Measurements from ENCODE around the gene SLC39A7.

GRCh38 chr6:33200219-33201146, at the start of gene SLC39A7, which contains the start of gene RXRB:
- TF ChIP-seq BACH2 (CRISPR knock-in tag; IDR thresholded peaks at IDR 0.05; ENCODE audit: borderline replicate concordance) (no peak), ZC3H10 (CRISPR knock-in tag; IDR thresholded peaks at IDR 0.05) (no peak), ZFP30 (CRISPR knock-in tag; IDR thresholded peaks at IDR 0.05) (no peak), PATZ1 (CRISPR knock-in tag; IDR thresholded peaks at IDR 0.05; ENCODE audit: borderline replicate concordance) (0 out of 2 replicates have a peak, but pooled peaks have one; percentile 21), ZNF70 (CRISPR knock-in tag; IDR thresholded peaks at IDR 0.05) (no peak), PPARA (CRISPR knock-in tag; IDR thresholded peaks at IDR 0.05; ENCODE audit: borderline replicate concordance) (no peak), RARB (CRISPR knock-in tag; IDR thresholded peaks at IDR 0.05) (no peak), CSDC2 (CRISPR knock-in tag; IDR thresholded peaks at IDR 0.05) (0 out of 2 replicates have a peak, but pooled peaks have one; percentile 30), ESRRG (CRISPR knock-in tag; IDR thresholded peaks at IDR 0.05) (no peak), ARNTL (CRISPR knock-in tag; IDR thresholded peaks at IDR 0.05; ENCODE audit: borderline replicate concordance, low read depth) (no peak)
- TF ChIP-seq, protein P1, sequence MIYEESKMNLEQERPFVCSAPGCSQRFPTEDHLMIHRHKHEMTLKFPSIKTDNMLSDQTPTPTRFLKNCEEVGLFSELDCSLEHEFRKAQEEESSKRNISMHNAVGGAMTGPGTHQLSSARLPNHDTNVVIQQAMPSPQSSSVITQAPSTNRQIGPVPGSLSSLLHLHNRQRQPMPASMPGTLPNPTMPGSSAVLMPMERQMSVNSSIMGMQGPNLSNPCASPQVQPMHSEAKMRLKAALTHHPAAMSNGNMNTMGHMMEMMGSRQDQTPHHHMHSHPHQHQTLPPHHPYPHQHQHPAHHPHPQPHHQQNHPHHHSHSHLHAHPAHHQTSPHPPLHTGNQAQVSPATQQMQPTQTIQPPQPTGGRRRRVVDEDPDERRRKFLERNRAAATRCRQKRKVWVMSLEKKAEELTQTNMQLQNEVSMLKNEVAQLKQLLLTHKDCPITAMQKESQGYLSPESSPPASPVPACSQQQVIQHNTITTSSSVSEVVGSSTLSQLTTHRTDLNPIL (CRISPR knock-in tag; IDR thresholded peaks at IDR 0.05; ENCODE audit: low read depth): no peak
- TF ChIP-seq, protein P2, sequence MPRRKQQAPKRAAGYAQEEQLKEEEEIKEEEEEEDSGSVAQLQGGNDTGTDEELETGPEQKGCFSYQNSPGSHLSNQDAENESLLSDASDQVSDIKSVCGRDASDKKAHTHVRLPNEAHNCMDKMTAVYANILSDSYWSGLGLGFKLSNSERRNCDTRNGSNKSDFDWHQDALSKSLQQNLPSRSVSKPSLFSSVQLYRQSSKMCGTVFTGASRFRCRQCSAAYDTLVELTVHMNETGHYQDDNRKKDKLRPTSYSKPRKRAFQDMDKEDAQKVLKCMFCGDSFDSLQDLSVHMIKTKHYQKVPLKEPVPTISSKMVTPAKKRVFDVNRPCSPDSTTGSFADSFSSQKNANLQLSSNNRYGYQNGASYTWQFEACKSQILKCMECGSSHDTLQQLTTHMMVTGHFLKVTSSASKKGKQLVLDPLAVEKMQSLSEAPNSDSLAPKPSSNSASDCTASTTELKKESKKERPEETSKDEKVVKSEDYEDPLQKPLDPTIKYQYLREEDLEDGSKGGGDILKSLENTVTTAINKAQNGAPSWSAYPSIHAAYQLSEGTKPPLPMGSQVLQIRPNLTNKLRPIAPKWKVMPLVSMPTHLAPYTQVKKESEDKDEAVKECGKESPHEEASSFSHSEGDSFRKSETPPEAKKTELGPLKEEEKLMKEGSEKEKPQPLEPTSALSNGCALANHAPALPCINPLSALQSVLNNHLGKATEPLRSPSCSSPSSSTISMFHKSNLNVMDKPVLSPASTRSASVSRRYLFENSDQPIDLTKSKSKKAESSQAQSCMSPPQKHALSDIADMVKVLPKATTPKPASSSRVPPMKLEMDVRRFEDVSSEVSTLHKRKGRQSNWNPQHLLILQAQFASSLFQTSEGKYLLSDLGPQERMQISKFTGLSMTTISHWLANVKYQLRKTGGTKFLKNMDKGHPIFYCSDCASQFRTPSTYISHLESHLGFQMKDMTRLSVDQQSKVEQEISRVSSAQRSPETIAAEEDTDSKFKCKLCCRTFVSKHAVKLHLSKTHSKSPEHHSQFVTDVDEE (CRISPR knock-in tag; IDR thresholded peaks at IDR 0.05): no peak
